ENCODE results near the gene POLH.

Gene POLH

GRCh38 chr6:43606019-43606418, 30.0 kb downstream of the POLH start:
- no peak for DNase-seq (ENCODE audit: low read depth in 3 of 3)

- DNase-seq (ENCODE audit: low read depth in 3 of 3): peak; percentile 28 to 54 (median 40)
Measured at GRCh38 chr6:43608310-43608763, 32.4 kb downstream of the POLH start.

DNA sequence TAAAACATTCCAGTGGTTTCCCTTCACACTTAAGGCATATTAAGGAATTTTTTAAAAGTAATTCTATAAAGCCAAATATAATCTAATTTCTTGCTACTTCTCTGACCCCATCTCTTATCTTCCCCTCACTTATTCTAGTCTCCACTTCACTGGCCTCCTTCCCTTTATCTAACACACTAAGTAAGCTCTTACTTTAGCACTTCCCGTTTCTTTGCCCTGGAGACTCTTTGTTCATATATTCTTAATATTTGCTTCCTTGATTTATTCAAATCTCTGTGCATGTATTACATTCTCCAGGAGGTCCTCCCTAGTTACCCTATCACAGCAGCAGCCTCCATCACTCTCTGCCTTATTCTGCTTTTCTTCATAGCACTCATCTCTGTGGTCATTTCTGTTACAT, 32.8 kb downstream of the POLH start:
- no peak for DNase-seq (ENCODE audit: low read depth in 3 of 3)

- DNase-seq (ENCODE audit: low read depth in 3 of 3): no peak
Measured at GRCh38 chr6:43609402-43609801, 33.4 kb downstream of the POLH start.

GRCh38 chr6:43610431-43610830, 34.4 kb downstream of the POLH start:
- no peak for DNase-seq (ENCODE audit: low read depth in 3 of 3)

DNA sequence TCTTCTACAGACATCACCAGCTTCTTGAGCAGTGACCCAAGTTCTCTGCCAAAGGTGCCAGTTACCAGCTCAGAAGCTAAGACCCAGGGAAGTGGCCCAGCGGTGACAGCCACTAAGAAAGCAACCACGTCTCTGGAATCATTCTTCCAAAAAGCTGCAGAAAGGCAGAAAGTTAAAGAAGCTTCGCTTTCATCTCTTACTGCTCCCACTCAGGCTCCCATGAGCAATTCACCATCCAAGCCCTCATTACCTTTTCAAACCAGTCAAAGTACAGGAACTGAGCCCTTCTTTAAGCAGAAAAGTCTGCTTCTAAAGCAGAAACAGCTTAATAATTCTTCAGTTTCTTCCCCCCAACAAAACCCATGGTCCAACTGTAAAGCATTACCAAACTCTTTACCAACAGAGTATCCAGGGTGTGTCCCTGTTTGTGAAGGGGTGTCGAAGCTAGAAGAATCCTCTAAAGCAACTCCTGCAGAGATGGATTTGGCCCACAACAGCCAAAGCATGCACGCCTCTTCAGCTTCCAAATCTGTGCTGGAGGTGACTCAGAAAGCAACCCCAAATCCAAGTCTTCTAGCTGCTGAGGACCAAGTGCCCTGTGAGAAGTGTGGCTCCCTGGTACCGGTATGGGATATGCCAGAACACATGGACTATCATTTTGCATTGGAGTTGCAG, 37.9 kb downstream of the POLH start:
- DNase-seq (ENCODE audit: low read depth in 3 of 3): no peak

- no peak for DNase-seq (ENCODE audit: low read depth in 3 of 3)
Measured at GRCh38 chr6:43614396-43614730, 38.4 kb downstream of the POLH start.

GRCh38 chr6:43616725-43617472, 40.9 kb downstream of the POLH start:
- no peak for DNase-seq (ENCODE audit: low read depth in 3 of 3)

- no peak for DNase-seq (ENCODE audit: low read depth in 3 of 3)
Measured at GRCh38 chr6:43621078-43621835, 45.3 kb downstream of the POLH start.

GRCh38 chr6:43621836-43622180, 45.8 kb downstream of the POLH start:
- DNase-seq (ENCODE audit: low read depth in 3 of 3): no peak

- DNase-seq (ENCODE audit: low read depth in 3 of 3): no peak
Measured at GRCh38 chr6:43622541-43622940, 46.6 kb downstream of the POLH start.

GRCh38 chr6:43623880-43624785, 48.1 kb downstream of the POLH start:
- no peak for DNase-seq (ENCODE audit: low read depth in 3 of 3)

DNA sequence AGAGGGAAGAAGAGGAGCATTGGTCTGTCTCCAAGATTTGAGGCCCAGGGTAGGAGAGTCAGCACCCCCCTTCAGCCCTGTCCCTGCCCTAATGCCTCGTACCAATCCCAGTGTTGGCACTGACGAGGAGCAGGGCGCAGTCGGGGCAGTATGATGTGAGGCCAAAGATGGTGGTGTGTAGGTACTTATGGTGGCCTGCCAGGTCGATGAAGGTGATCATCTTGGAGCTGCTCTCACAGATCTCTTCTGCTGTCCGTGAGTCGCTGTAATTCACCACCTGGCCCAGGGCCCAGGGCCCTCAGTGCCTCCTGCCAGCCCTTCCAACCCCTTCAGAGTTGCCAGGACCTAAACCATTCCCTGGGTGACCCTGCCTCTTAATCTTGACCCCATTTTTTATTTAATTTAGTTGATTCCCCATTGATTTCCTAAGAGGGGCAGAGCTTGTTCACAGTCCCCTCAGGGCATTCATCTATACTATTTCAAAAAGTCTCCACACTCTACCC, 48.9 kb downstream of the POLH start:
- DNase-seq (ENCODE audit: low read depth in 3 of 3): no peak

- DNase-seq (ENCODE audit: low read depth in 3 of 3): no peak
Measured at GRCh38 chr6:43625393-43625992, 49.5 kb downstream of the POLH start.

GRCh38 chr6:43627008-43627825, 51.2 kb downstream of the POLH start:
- no peak for DNase-seq (ENCODE audit: low read depth in 3 of 3)

- DNase-seq (ENCODE audit: low read depth in 3 of 3): peak in 2 of 3 experiments; percentile 31 to 48
Measured at GRCh38 chr6:43628393-43629103, 52.6 kb downstream of the POLH start.

- peak; percentile 92 to 96 (median 95) for DNase-seq (ENCODE audit: low read depth in 3 of 3)
Measured at GRCh38 chr6:43629104-43629504, 53.1 kb downstream of the POLH start, which contains the start of gene GTPBP2. TSS of gene GTPBP2 (minus strand) at chr6:43629264. CDS start at chr6:43629162, 102 bp downstream.

DNA sequence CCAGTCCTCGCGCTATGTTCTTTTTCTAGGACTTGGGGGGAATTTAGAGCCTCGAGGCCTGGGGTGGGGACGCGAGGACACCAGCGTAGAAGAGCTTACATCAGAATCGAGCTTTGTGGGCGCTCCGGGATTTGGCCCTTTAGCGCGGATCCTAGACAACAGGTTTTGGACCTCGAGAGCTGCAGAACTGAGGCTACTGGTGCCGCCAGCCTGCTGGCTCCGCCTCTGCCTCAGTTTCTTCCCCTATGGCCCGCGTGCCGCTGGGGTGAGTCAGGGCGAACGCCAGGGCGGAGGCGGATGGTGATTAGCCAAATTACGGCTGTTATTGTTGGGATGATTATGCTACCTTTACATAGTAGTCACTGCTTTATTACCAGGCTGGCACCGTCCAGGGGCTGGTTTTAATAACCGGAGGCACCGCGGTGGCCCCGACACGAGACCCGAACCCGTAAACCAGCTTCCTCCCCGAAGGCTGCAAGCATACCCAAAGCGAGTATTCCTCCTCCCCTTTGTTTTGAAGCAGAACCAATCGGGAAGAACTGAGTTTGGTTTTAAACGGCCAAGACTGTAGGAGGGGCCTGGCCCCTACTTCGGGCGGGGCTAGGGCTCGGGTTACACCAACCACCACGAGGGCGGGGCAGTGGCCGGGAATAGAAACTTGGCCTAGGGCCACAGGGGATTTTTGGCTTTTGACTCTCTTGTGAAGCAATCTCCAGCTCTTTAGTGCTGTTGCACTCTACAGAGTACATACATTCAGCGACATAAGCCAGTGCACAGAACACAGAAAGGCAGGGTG, 53.7 kb downstream of the POLH start:
- DNase-seq (ENCODE audit: low read depth in 3 of 3): peak; percentile 68 to 90 (median 75)
